ENCODE measurements around the gene ANKRD18B.
"Not testable (repeated sequence)": the region's sequence is repeated elsewhere in the genome, so short reads cannot be mapped to it uniquely, and the experiment has no call there.

DNA sequence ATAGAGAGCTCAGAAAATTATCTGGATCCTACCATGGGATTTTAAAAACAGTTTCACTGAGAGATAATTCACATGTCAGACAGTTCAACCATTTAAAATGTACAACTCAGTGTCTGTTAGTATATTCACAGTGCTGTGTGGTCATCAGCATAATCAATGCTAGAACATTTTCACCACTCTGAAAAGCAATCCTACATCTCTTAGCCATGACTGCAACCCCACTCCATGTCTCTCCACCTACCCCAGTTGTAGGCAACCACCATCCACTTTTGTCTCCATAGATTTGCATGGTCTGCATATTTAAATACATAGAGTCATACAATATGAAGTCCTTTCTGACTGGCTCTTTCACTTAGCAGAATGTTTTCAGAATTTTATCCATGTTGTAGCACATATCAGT is 27.1 kb downstream of the ANKRD18B start:
- TF ChIP-seq, protein P1, sequence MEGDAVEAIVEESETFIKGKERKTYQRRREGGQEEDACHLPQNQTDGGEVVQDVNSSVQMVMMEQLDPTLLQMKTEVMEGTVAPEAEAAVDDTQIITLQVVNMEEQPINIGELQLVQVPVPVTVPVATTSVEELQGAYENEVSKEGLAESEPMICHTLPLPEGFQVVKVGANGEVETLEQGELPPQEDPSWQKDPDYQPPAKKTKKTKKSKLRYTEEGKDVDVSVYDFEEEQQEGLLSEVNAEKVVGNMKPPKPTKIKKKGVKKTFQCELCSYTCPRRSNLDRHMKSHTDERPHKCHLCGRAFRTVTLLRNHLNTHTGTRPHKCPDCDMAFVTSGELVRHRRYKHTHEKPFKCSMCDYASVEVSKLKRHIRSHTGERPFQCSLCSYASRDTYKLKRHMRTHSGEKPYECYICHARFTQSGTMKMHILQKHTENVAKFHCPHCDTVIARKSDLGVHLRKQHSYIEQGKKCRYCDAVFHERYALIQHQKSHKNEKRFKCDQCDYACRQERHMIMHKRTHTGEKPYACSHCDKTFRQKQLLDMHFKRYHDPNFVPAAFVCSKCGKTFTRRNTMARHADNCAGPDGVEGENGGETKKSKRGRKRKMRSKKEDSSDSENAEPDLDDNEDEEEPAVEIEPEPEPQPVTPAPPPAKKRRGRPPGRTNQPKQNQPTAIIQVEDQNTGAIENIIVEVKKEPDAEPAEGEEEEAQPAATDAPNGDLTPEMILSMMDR (IDR thresholded peaks at IDR 0.05) = not testable (repeated sequence)
- not testable (repeated sequence) for TF ChIP-seq POLR2A (IDR thresholded peaks at IDR 0.05)
